H9 (cell line): ENCODE results near the gene TRIM44. TPM values are rescaled to one million over a fixed set of nuclear protein-coding genes. Genes with fewer than 3 reads are reported as not detected.

Experiments
- DNase-seq: peaks from one replicate; pipeline ENCODE4 v3.0.0-alpha.2; 2017
- H2AFZ ChIP-seq: one replicate; pipeline ENCODE4 v1.6.1; 2013; ENCODE audit warnings: mild to moderate bottlenecking, low read length, control low read depth, moderate library complexity
- H2AK5ac ChIP-seq: 2 replicates; pipeline ENCODE4 v1.6.1; 2013; ENCODE audit warnings: low read length, control low read depth, mixed read lengths; ENCODE audit not compliant: insufficient read length
- H2BK120ac ChIP-seq: one replicate; pipeline ENCODE4 v1.6.1; 2013; ENCODE audit warnings: low read depth, mild to moderate bottlenecking, low read length, control low read depth, inconsistent platforms; ENCODE audit not compliant: poor library complexity, severe bottlenecking
- H2BK12ac ChIP-seq: 2 replicates; pipeline ENCODE4 v1.6.1; 2013; ENCODE audit warnings: low read length, control low read depth, mixed read lengths, low read depth; ENCODE audit not compliant: insufficient read length
- H2BK15ac ChIP-seq: 2 replicates; pipeline ENCODE4 v1.6.1; 2013; ENCODE audit warnings: low read depth, low read length, control low read depth
- H2BK20ac ChIP-seq: one replicate; pipeline ENCODE4 v1.6.1; 2013; ENCODE audit warnings: low read depth, mild to moderate bottlenecking, low read length, control low read depth, inconsistent platforms; ENCODE audit not compliant: poor library complexity, severe bottlenecking
- H2BK5ac ChIP-seq: 2 replicates; pipeline ENCODE4 v1.6.1; 2013; ENCODE audit warnings: low read length, control low read depth, mixed read lengths; ENCODE audit not compliant: insufficient read length
- H3K14ac ChIP-seq: 2 replicates; pipeline ENCODE4 v1.6.1; 2013; ENCODE audit warnings: low read length, control low read depth; ENCODE audit not compliant: insufficient read depth
- H3K18ac ChIP-seq: 2 replicates; pipeline ENCODE4 v1.6.1; 2013; ENCODE audit warnings: low read depth, mild to moderate bottlenecking, mixed read lengths, low read length, control low read depth; ENCODE audit not compliant: insufficient read length
- H3K23ac ChIP-seq: 2 replicates; pipeline ENCODE4 v1.6.1; 2013; ENCODE audit warnings: low read length, control low read depth, mixed read lengths, low read depth; ENCODE audit not compliant: insufficient read length
- H3K23me2 ChIP-seq: 2 replicates; pipeline ENCODE4 v1.6.1; 2013; ENCODE audit warnings: low read depth, mild to moderate bottlenecking, mixed read lengths, low read length, control low read depth; ENCODE audit not compliant: insufficient read length, poor library complexity, severe bottlenecking
- H3K27ac ChIP-seq: 2 replicates; pipeline ENCODE4 v1.5.1; 2013; ENCODE audit warnings: low read length, control low read depth, mixed read lengths, low read depth; ENCODE audit not compliant: insufficient read length
- H3K27me3 ChIP-seq: 2 replicates; pipeline ENCODE4 v1.6.1; 2013; ENCODE audit warnings: low read length, control low read depth, inconsistent platforms; ENCODE audit not compliant: insufficient read depth
- H3K4ac ChIP-seq: 2 replicates; pipeline ENCODE4 v1.6.1; 2013; ENCODE audit warnings: low read depth, mild to moderate bottlenecking, control low read depth, inconsistent platforms, low read length, moderate library complexity
- H3K4me1 ChIP-seq: 2 replicates; pipeline ENCODE4 v1.6.1; 2013; ENCODE audit warnings: low read length, control low read depth, inconsistent platforms; ENCODE audit not compliant: insufficient read depth
- H3K4me2 ChIP-seq: 2 replicates; pipeline ENCODE4 v1.6.1; 2013; ENCODE audit warnings: low read length, control low read depth, mixed read lengths; ENCODE audit not compliant: insufficient read length, insufficient read depth
- H3K56ac ChIP-seq: 2 replicates; pipeline ENCODE4 v1.6.1; 2013; ENCODE audit warnings: low read depth, mild to moderate bottlenecking, mixed read lengths, low read length, control low read depth; ENCODE audit not compliant: insufficient read length
- H3K79me1 ChIP-seq: 2 replicates; pipeline ENCODE4 v1.6.1; 2013; ENCODE audit warnings: low read depth, mild to moderate bottlenecking, moderate library complexity, low read length, control low read depth, inconsistent platforms; ENCODE audit not compliant: insufficient read depth, poor library complexity, severe bottlenecking
- H3K79me2 ChIP-seq: 2 replicates; pipeline ENCODE4 v1.6.1; 2013; ENCODE audit warnings: low read length, control low read depth, inconsistent platforms; ENCODE audit not compliant: insufficient read depth
- H3K9ac ChIP-seq: 2 replicates; pipeline ENCODE4 v1.6.1; 2013; ENCODE audit warnings: low read length, control low read depth, mixed read lengths; ENCODE audit not compliant: insufficient read length; ENCODE audit errors: extremely low read depth
- H3K9me3 ChIP-seq: one replicate; pipeline ENCODE4 v1.6.1; 2013; ENCODE audit warnings: low read depth, low read length, inconsistent platforms; ENCODE audit not compliant: control insufficient read depth
- H3T11ph ChIP-seq: one replicate; pipeline ENCODE4 v1.6.1; 2013; ENCODE audit warnings: mild to moderate bottlenecking, low read length, control low read depth, inconsistent platforms
- H4K20me1 ChIP-seq: one replicate; pipeline ENCODE4 v1.6.1; 2013; ENCODE audit not compliant: control insufficient read depth, insufficient read length, insufficient read depth
- H4K5ac ChIP-seq: 2 replicates; pipeline ENCODE4 v1.6.1; 2013; ENCODE audit warnings: low read depth, mild to moderate bottlenecking, mixed read lengths, low read length, control low read depth; ENCODE audit not compliant: insufficient read length
- H4K8ac ChIP-seq: replicated peaks from 2 replicates; pipeline ENCODE4 v1.6.1; 2013; ENCODE audit warnings: low read length, control low read depth, mixed read lengths, low read depth; ENCODE audit not compliant: insufficient read length
- H4K91ac ChIP-seq: 2 replicates; pipeline ENCODE4 v1.6.1; 2013; ENCODE audit warnings: low read depth, mild to moderate bottlenecking, moderate library complexity, mixed read lengths, low read length, control low read depth; ENCODE audit not compliant: insufficient read length
- H3K27ac Mint-ChIP-seq, 3 experiments: 2 replicates in 2 of 3; 3 replicates in 1 of 3; pipeline ENCODE4 v1.8.0; 2020 to 2021; ENCODE audit warnings: mixed read lengths in 3 of 3, mild to moderate bottlenecking in 1 of 3, moderate library complexity in 1 of 3
- H3K27me3 Mint-ChIP-seq: 2 replicates; pipeline ENCODE4 v1.8.0; 2021; ENCODE audit warnings: low read depth, mild to moderate bottlenecking, moderate library complexity, mixed read lengths
- H3K36me3 Mint-ChIP-seq, 3 experiments: 2 replicates in 2 of 3; 3 replicates in 1 of 3; pipeline ENCODE4 v1.8.0; 2020 to 2021; ENCODE audit warnings: low read depth in 3 of 3, mixed read lengths in 3 of 3; ENCODE audit not compliant: insufficient read depth in 1 of 3
- H3K4me1 Mint-ChIP-seq, 2 experiments: 2 replicates each; pipeline ENCODE4 v1.8.0; 2020; ENCODE audit warnings: mixed read lengths in 2 of 2
- H3K4me3 Mint-ChIP-seq, 2 experiments: 2 replicates in 1 of 2; 3 replicates in 1 of 2; pipeline ENCODE4 v1.8.0; 2020 to 2021; ENCODE audit warnings: mild to moderate bottlenecking in 2 of 2, mixed read lengths in 2 of 2, moderate library complexity in 1 of 2
- H3K9me3 Mint-ChIP-seq, 2 experiments: 2 replicates in 1 of 2; 3 replicates in 1 of 2; pipeline ENCODE4 v1.8.0; 2020; ENCODE audit warnings: mild to moderate bottlenecking in 2 of 2, mixed read lengths in 2 of 2, moderate library complexity in 1 of 2
- WGBS: extraction: QIAGEN DNeasy Blood & Tissue Kit; methylation state at CpG from one replicate; pipeline ENCODE4 v1.1.7; 2013; ENCODE audit warnings: missing lambda C conversion rate, low lambda C conversion rate, mixed read lengths; ENCODE audit not compliant: insufficient read length; ENCODE audit errors: extremely low coverage; 5-methylcytosine and 5-hydroxymethylcytosine counted together
- total RNA-seq: library from RNA; stranded (reverse); gene quantifications from 2 replicates; pipeline ENCODE4 v1.2.1, GENCODE V29; 2021
- TF ChIP-seq, protein P1 (sequence below): fragments of 200-600 bp; sonication (generic); conservative IDR thresholded peaks from 3 replicates; pipeline ENCODE4 v1.8.0; 2021; ENCODE audit warnings: antibody characterized with exemption, mild to moderate bottlenecking

TRIM44 gene
- total RNA-seq, 1 experiment from 2014 or later = 37.7 TPM

GRCh38 chr11:35672608-35673007, 10.0 kb downstream of the TRIM44 start:
- Histone ChIP-seq H2BK15ac (no peak overlapping the region), H3K79me1 (peaks cover 9% of the 10 kb centered on the region), H2BK12ac (no peak overlapping the region), H3K27ac (no peak overlapping the region), H2BK5ac (no peak overlapping the region), H4K8ac (no peak overlapping the region), H4K5ac (no peak overlapping the region), H2AFZ (no peak overlapping the region), H3K9ac (no peak overlapping the region), H2AK5ac (no peak overlapping the region), H4K91ac (no peak overlapping the region), H3K18ac (no peak overlapping the region), H3K4me1 (no peaks in the 10 kb centered on the region; the same call in 1 of the 2 replicates), H3K4me2 (no peak overlapping the region), H3K4ac (no peak overlapping the region), H2BK20ac (no peak overlapping the region), H4K20me1 (no peaks in the 10 kb centered on the region), H3K79me2 (peaks cover 7% of the 10 kb centered on the region; the same call in 1 of the 2 replicates), H3K56ac (no peak overlapping the region), H3K23me2 (no peaks in the 10 kb centered on the region), H3K14ac (no peak overlapping the region), H3K9me3 (no peaks in the 10 kb centered on the region), H3K23ac (no peak overlapping the region), H2BK120ac (no peak overlapping the region), H3K27me3 (no peaks in the 10 kb centered on the region), H3T11ph (no peak overlapping the region)
- Mint-ChIP-seq H3K4me1 (peaks cover 5 to 7% of the 10 kb centered on the region in 2 experiments), H3K27ac (no peak overlapping the region), H3K27me3 (no peaks in the 10 kb centered on the region), H3K4me3 (no peak overlapping the region), H3K36me3 (peaks cover 0 to 12% (median 3%) of the 10 kb centered on the region in 3 experiments; a peak in 4 of 7 replicates), H3K9me3 (peaks cover 0 to 3% of the 10 kb centered on the region in 2 experiments; a peak in 3 of 5 replicates)
- TF ChIP-seq, protein P1, sequence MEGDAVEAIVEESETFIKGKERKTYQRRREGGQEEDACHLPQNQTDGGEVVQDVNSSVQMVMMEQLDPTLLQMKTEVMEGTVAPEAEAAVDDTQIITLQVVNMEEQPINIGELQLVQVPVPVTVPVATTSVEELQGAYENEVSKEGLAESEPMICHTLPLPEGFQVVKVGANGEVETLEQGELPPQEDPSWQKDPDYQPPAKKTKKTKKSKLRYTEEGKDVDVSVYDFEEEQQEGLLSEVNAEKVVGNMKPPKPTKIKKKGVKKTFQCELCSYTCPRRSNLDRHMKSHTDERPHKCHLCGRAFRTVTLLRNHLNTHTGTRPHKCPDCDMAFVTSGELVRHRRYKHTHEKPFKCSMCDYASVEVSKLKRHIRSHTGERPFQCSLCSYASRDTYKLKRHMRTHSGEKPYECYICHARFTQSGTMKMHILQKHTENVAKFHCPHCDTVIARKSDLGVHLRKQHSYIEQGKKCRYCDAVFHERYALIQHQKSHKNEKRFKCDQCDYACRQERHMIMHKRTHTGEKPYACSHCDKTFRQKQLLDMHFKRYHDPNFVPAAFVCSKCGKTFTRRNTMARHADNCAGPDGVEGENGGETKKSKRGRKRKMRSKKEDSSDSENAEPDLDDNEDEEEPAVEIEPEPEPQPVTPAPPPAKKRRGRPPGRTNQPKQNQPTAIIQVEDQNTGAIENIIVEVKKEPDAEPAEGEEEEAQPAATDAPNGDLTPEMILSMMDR = no peak
- no CpG with 5 or more reads among the region's 3 CpGs for WGBS
- no peak for DNase-seq
